ENCODE data around the gene ACY1.

- TF ChIP-seq, protein P1, sequence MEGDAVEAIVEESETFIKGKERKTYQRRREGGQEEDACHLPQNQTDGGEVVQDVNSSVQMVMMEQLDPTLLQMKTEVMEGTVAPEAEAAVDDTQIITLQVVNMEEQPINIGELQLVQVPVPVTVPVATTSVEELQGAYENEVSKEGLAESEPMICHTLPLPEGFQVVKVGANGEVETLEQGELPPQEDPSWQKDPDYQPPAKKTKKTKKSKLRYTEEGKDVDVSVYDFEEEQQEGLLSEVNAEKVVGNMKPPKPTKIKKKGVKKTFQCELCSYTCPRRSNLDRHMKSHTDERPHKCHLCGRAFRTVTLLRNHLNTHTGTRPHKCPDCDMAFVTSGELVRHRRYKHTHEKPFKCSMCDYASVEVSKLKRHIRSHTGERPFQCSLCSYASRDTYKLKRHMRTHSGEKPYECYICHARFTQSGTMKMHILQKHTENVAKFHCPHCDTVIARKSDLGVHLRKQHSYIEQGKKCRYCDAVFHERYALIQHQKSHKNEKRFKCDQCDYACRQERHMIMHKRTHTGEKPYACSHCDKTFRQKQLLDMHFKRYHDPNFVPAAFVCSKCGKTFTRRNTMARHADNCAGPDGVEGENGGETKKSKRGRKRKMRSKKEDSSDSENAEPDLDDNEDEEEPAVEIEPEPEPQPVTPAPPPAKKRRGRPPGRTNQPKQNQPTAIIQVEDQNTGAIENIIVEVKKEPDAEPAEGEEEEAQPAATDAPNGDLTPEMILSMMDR (IDR thresholded peaks at IDR 0.05; ENCODE audit: borderline replicate concordance, extremely low read depth, low read length, poor library complexity, severe bottlenecking) = no peak
- TF ChIP-seq EZH2 (IDR thresholded peaks at IDR 0.05; ENCODE audit: borderline replicate concordance, low read depth, low read length, severe bottlenecking) = no peak
These were observed 28.0 kb upstream of the ACY1 start, which contains the start of gene GPR62 for GRCh38 chr3:51955175-51955892.

All from DND-41 (cell line).